H1 (cell line): Measurements from ENCODE around the gene PLCB3. TPM values are rescaled to one million over a fixed set of nuclear protein-coding genes. Genes with fewer than 3 reads are reported as not detected.

Experiments used
- ASH2L ChIP-seq: fragments of 200-600, 300-600 bp; sonication (generic); IDR thresholded peaks from one replicate; pipeline ENCODE4 v1.7.1; 2017; ENCODE audit warnings: low read length
- BRCA1 ChIP-seq: IDR thresholded peaks from 2 replicates; pipeline ENCODE4 v1.6.1; 2012; ENCODE audit warnings: low read depth, low read length, improper control_type of control experiment
- CBX8 ChIP-seq: fragments of 300-800, 300-1000 bp; sonication (generic); IDR thresholded peaks from 2 replicates; pipeline ENCODE4 v1.7.1; 2016; ENCODE audit warnings: low read depth, low read length, borderline replicate concordance
- CREB1 ChIP-seq: IDR thresholded peaks from 2 replicates; pipeline ENCODE4 v1.6.1; 2012; ENCODE audit warnings: inconsistent platforms
- EZH2 ChIP-seq: fragments of 200-600 bp; sonication (generic); IDR thresholded peaks from 2 replicates; pipeline ENCODE4 v1.7.1; 2012; ENCODE audit warnings: low read depth, mild to moderate bottlenecking, moderate library complexity, low read length, inconsistent platforms; ENCODE audit not compliant: severe bottlenecking
- GABPA ChIP-seq: IDR thresholded peaks from 2 replicates; pipeline ENCODE4 v1.6.1; 2011; ENCODE audit warnings: mild to moderate bottlenecking, low read length, moderate library complexity, borderline replicate concordance; ENCODE audit not compliant: insufficient read depth
- GTF2F1 ChIP-seq: IDR thresholded peaks from 2 replicates; pipeline ENCODE4 v1.6.1; 2012; ENCODE audit warnings: low read depth, low read length, improper control_type of control experiment, borderline replicate concordance
- HDAC2 ChIP-seq, 2 experiments: fragments of 300-600 bp in 1 of 2; sonication (generic) in 1 of 2; IDR thresholded peaks; 2 replicates each; pipeline ENCODE4 v1.6.1; 2011 to 2012; ENCODE audit warnings: low read depth in 2 of 2, low read length in 2 of 2, mild to moderate bottlenecking in 2 of 2, moderate library complexity in 2 of 2, borderline replicate concordance in 1 of 2, inconsistent platforms in 1 of 2
- KDM1A ChIP-seq: fragments of 200-600, 300-600 bp; sonication (generic); IDR thresholded peaks from 2 replicates; pipeline ENCODE4 v1.7.1; 2016; ENCODE audit warnings: mild to moderate bottlenecking, low read length, borderline replicate concordance
- KDM4A ChIP-seq: IDR thresholded peaks from one replicate; pipeline ENCODE4 v1.7.1; 2012; ENCODE audit warnings: low read depth, mild to moderate bottlenecking, moderate library complexity, low read length, inconsistent platforms; ENCODE audit not compliant: severe bottlenecking
- POLR2AphosphoS5 ChIP-seq: IDR thresholded peaks from 2 replicates; pipeline ENCODE4 v1.6.1; 2011; ENCODE audit warnings: low read depth, low read length
- RFX5 ChIP-seq: IDR thresholded peaks from 2 replicates; pipeline ENCODE4 v1.6.1; 2011; ENCODE audit warnings: low read depth, low read length, improper control_type of control experiment, borderline replicate concordance
- RNF2 ChIP-seq: fragments of 200-900, 300-1000 bp; sonication (generic); IDR thresholded peaks from 2 replicates; pipeline ENCODE4 v1.7.1; 2016; ENCODE audit warnings: borderline replicate concordance, low read depth, mild to moderate bottlenecking, antibody characterized with exemption, low read length; ENCODE audit not compliant: poor library complexity, severe bottlenecking; ENCODE audit errors: missing control alignments
- SAP30 ChIP-seq: fragments of 300-600 bp; sonication (generic); IDR thresholded peaks from 2 replicates; pipeline ENCODE4 v1.7.1; 2012; ENCODE audit warnings: low read length, moderate library complexity, mild to moderate bottlenecking, inconsistent platforms; ENCODE audit not compliant: insufficient read depth, insufficient replicate concordance
- SIRT6 ChIP-seq: IDR thresholded peaks from one replicate; pipeline ENCODE4 v1.7.1; 2012; ENCODE audit warnings: low read length, inconsistent platforms
- SIX5 ChIP-seq: IDR thresholded peaks from 2 replicates; pipeline ENCODE4 v1.6.1; 2011; ENCODE audit warnings: mild to moderate bottlenecking, low read depth, low read length
- SP1 ChIP-seq: IDR thresholded peaks from 2 replicates; pipeline ENCODE4 v1.6.1; 2011; ENCODE audit warnings: low read depth, low read length
- SP4 ChIP-seq: IDR thresholded peaks from 2 replicates; pipeline ENCODE4 v1.6.1; 2012; ENCODE audit warnings: low read length, inconsistent platforms
- TAF1 ChIP-seq: IDR thresholded peaks from 2 replicates; pipeline ENCODE4 v1.6.1; 2011; ENCODE audit warnings: mild to moderate bottlenecking, low read depth, low read length
- TAF7 ChIP-seq: optimal IDR thresholded peaks from 2 replicates; pipeline ENCODE3; 2011; ENCODE audit warnings: low read depth, mild to moderate bottlenecking, inconsistent platforms, low read length, moderate library complexity, borderline replicate concordance
- TCF12 ChIP-seq: IDR thresholded peaks from 2 replicates; pipeline ENCODE4 v1.6.1; 2011; ENCODE audit warnings: low read depth, mild to moderate bottlenecking, low read length
- YY1 ChIP-seq: IDR thresholded peaks from 2 replicates; pipeline ENCODE4 v1.6.1; 2011; ENCODE audit warnings: low read depth, mild to moderate bottlenecking, low read length
- polyA plus RNA-seq, 7 experiments: library from polyadenylated mRNA; depleted of rRNA in 3 of 7; stranded (reverse) in 5 of 7; unstranded in 2 of 7; fragments of >200 nt in 5 of 7; fragments of 200-250 nt in 2 of 7; gene quantifications; 1 replicate in 5 of 7; 2 replicates in 1 of 7; 4 replicates in 1 of 7; pipeline versions ENCODE4 v1.2.1 to v1.2.3, GENCODE V29; 2011 to 2013; ENCODE audit warnings: missing spikeins in 2 of 7, mixed read lengths in 2 of 7
- total RNA-seq: library from RNA; stranded (reverse); fragmentation: NEBNext Ultra II Directional; extraction: Animal tissue kit (Norgen Biotek cat#: 25700); gene quantifications from 2 replicates; pipeline ENCODE4 v1.2.1, GENCODE V29; 2021
- TF ChIP-seq, protein P1 (sequence below): IDR thresholded peaks from 2 replicates; pipeline ENCODE4 v1.6.1; 2012; ENCODE audit warnings: inconsistent platforms

Gene PLCB3
- total and polyA plus RNA-seq, 2 of the 8 experiments (the other 6 are each of a cell fraction or from before 2014, with no cell fraction given): 47.2 to 104 TPM

DNA sequence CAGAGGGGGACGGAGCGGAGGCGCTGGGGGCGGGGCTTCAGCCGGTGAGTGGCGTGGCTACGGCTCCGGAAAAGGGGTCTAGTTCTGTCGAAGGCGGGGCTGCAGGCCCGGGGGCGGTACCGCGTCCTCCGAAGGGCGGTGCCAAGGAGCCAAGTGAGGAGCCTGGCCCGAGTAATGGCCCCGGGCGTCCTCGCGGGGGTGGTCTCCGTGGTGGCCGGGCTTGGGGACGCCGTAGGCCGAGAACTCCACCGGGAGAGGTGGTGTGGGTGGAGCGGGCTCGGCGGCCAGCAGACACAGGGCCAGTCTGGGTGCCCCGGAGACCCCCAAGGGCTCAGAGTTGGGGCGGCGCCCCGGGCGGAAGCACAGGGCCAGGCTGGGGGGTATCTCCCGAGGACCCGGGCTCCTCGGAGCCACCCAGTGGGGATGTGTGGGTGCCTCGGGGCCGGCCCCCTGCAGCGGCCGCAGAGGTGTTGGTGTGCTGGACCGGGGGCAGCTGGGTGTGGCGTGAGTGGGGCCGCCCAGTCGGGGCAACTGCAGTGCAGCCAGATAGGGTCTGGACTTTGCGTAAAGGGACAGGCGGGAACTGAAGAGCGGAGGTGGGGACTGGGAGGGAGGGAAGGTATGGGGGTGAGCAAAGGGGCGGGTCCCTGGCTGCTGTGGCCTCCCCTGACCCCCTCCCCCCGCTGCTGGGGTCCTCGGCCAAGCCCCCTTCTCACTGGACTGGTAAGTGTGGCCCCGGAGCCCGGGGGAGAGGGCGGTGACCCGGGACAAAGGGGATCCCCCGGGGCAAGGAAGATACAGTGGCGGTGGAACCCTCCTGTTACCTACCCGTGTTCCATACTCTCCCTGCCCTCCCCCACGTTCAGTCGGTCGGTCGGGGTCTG, 9.6 kb upstream of the PLCB3 start (continued):
- TF ChIP-seq TAF1: 0 out of 2 replicates have a peak, but pooled peaks have one; percentile 43
- no peak for TF ChIP-seq RFX5
- no peak; the same call in 1 of the 2 replicates for TF ChIP-seq CREB1
- no peak for TF ChIP-seq SIRT6
- no peak for TF ChIP-seq EZH2
- no peak for TF ChIP-seq BRCA1
- TF ChIP-seq KDM1A: no peak; the same call in 1 of the 2 replicates
- TF ChIP-seq GABPA: no peak
- TF ChIP-seq, protein P1, sequence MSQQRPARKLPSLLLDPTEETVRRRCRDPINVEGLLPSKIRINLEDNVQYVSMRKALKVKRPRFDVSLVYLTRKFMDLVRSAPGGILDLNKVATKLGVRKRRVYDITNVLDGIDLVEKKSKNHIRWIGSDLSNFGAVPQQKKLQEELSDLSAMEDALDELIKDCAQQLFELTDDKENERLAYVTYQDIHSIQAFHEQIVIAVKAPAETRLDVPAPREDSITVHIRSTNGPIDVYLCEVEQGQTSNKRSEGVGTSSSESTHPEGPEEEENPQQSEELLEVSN: no peak
- TF ChIP-seq SP4: no peak; the same call in 1 of the 2 replicates
- TF ChIP-seq POLR2AphosphoS5: peak; percentile 4; the same call in 1 of the 2 replicates
- TF ChIP-seq YY1: peak; percentile 82; the same call in 1 of the 2 replicates
- TF ChIP-seq ASH2L: no peak
- TF ChIP-seq RNF2: no peak
- TF ChIP-seq TAF7: no peak
- no peak for TF ChIP-seq CBX8
- TF ChIP-seq KDM4A: peak; percentile 39
- no peak for TF ChIP-seq SAP30
- TF ChIP-seq SIX5: no peak
- TF ChIP-seq GTF2F1: no peak
- TF ChIP-seq TCF12: no peak
- peak; percentile 45; the same call in 1 of the 2 replicates for TF ChIP-seq SP1
- TF ChIP-seq HDAC2 (IDR thresholded peaks at IDR 0.05; ENCODE audit: borderline replicate concordance in 1 of 2, low read depth in 2 of 2, low read length in 2 of 2): peak in 1 of 2 experiments; percentile 32; a peak in 1 of 4 replicates
